Keratinocyte (primary cell): ENCODE measurements around the gene FAM186B. TPM values are rescaled to one million over a fixed set of nuclear protein-coding genes. Genes with fewer than 3 reads are reported as not detected.

Experiments
- DNase-seq: peaks from one replicate; pipeline ENCODE4 v3.0.0-alpha.2; 2011; ENCODE audit warnings: low read depth, missing footprints, low spot score
- FAIRE-seq: peaks from 2 replicates; lab custom pipeline; 2011; peaks lifted over from hg19 to GRCh38; lab: Jason Lieb, UNC
- H2AFZ ChIP-seq: 2 replicates; pipeline ENCODE4 v1.6.0; 2012; ENCODE audit warnings: low read length, control low read depth, inconsistent platforms; ENCODE audit not compliant: control insufficient read depth
- H3K27ac ChIP-seq: 2 replicates; pipeline ENCODE4 v1.5.1; 2011; ENCODE audit warnings: low read length; ENCODE audit not compliant: control insufficient read depth, insufficient read depth
- H3K27me3 ChIP-seq: 3 replicates; pipeline ENCODE4 v1.6.0; 2011; ENCODE audit warnings: low read length; ENCODE audit not compliant: control insufficient read depth, insufficient read depth; ENCODE audit errors: extremely low read depth
- H3K36me3 ChIP-seq, 2 experiments: 2 replicates in 1 of 2; 3 replicates in 1 of 2; pipeline ENCODE4 v1.5.1; 2011; ENCODE audit warnings: low read length in 2 of 2, mild to moderate bottlenecking in 1 of 2; ENCODE audit not compliant: control insufficient read depth in 2 of 2, insufficient read depth in 2 of 2; ENCODE audit errors: extremely low read depth in 1 of 2
- H3K4me1 ChIP-seq: 3 replicates; pipeline ENCODE4 v1.5.1; 2011; ENCODE audit warnings: low read length; ENCODE audit not compliant: control insufficient read depth, insufficient read depth; ENCODE audit errors: extremely low read depth
- H3K4me2 ChIP-seq: 3 replicates; pipeline ENCODE4 v1.6.0; 2011; ENCODE audit warnings: low read depth, low read length; ENCODE audit not compliant: control insufficient read depth, insufficient read depth; ENCODE audit errors: extremely low read depth
- H3K4me3 ChIP-seq, 3 experiments: fragments of 200-600 bp in 1 of 3; sonication (generic) in 1 of 3; 2 replicates in 2 of 3; 3 replicates in 1 of 3; pipeline ENCODE4 v1.5.1; 2011 to 2016; ENCODE audit warnings: low read length in 3 of 3, mild to moderate bottlenecking in 3 of 3, control low read depth in 2 of 3, inconsistent platforms in 1 of 3, low read depth in 1 of 3, mixed read lengths in 1 of 3, mixed run types in 1 of 3, moderate library complexity in 1 of 3; ENCODE audit not compliant: control insufficient read depth in 2 of 3, insufficient read depth in 2 of 3; ENCODE audit errors: extremely low read depth in 1 of 3
- H3K79me2 ChIP-seq: 2 replicates; pipeline ENCODE4 v1.6.0; 2012; ENCODE audit warnings: low read length; ENCODE audit not compliant: control insufficient read depth, insufficient read depth
- H3K9ac ChIP-seq: 3 replicates; pipeline ENCODE4 v1.6.0; 2011; ENCODE audit warnings: low read length; ENCODE audit not compliant: control insufficient read depth, insufficient read depth; ENCODE audit errors: extremely low read depth
- H3K9me1 ChIP-seq: 3 replicates; pipeline ENCODE4 v1.6.0; 2011; ENCODE audit warnings: low read length; ENCODE audit not compliant: control insufficient read depth, insufficient read depth; ENCODE audit errors: extremely low read depth
- H3K9me3 ChIP-seq: 2 replicates; pipeline ENCODE4 v1.5.1; 2012; ENCODE audit warnings: low read depth, low read length; ENCODE audit not compliant: control insufficient read depth
- H4K20me1 ChIP-seq: 3 replicates; pipeline ENCODE4 v1.6.0; 2011; ENCODE audit warnings: low read length; ENCODE audit not compliant: control insufficient read depth, insufficient read depth; ENCODE audit errors: extremely low read depth
- EZH2 ChIP-seq: IDR thresholded peaks from one replicate; pipeline ENCODE4 v1.6.1; 2012; ENCODE audit warnings: inconsistent platforms, mild to moderate bottlenecking, low read length, moderate library complexity
- dilution Hi-C: fragments of 300-500 bp; cut with MboI; formaldehyde crosslinking; loops from one replicate; pipeline ENCODE4 v1.7.0; 2020; ENCODE audit warnings: low sequenced_read_pairs; ENCODE audit not compliant: extremely low pct_ligation_motif_present
- polyA plus RNA-seq, 5 experiments: library from polyadenylated mRNA; depleted of rRNA in 3 of 5; stranded (reverse) in 3 of 5; stranded (forward) in 1 of 5; unstranded in 1 of 5; fragments of >200 nt; gene quantifications; 1 replicate in 1 of 5; 2 replicates in 3 of 5; 3 replicates in 1 of 5; pipeline versions ENCODE4 v1.2.1 to v1.2.3, GENCODE V29; 2011 to 2012; ENCODE audit warnings: missing spikeins in 2 of 5, low read depth in 1 of 5, low replicate concordance in 1 of 5
- TF ChIP-seq, protein P1 (sequence below), 3 experiments: IDR thresholded peaks in 1 of 3; conservative IDR thresholded peaks in 1 of 3; optimal IDR thresholded peaks in 1 of 3; 2 replicates in 2 of 3; 3 replicates in 1 of 3; pipeline versions ENCODE3 to v1.5.1; 2011; ENCODE audit warnings: low read length in 3 of 3, mild to moderate bottlenecking in 3 of 3, moderate library complexity in 2 of 3, control low read depth in 1 of 3, inconsistent platforms in 1 of 3; ENCODE audit not compliant: insufficient read depth in 2 of 3; ENCODE audit errors: extremely low read depth in 1 of 3

The FAM186B gene
- polyA plus RNA-seq, 1 donor (not counting 4 experiments of a cell fraction or from before 2014, with no cell fraction given), result 0.13 TPM

DNA sequence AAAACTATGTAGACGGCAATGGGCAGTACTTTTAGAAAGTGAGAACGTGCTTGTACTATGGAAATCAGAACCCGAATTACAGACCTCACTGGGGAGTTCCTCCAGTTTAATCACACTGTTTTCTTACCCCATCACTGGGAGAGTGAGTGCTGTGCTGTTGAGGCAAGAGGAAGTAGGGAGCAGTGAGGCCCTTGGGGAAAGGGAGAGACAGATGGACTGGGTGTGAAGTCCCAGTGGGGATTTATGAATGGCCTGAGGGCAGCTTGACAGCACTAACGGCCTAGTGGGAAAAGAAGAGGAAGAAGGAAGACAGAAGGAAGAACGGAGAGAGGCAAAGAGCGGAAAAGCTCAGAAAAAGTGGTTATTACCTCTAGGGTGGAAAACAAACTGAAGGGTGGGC is 43.2 kb downstream of the FAM186B start:
- no peak overlapping the region for H2AFZ ChIP-seq
- H3K27ac ChIP-seq, result no peak overlapping the region
- H3K9me1 ChIP-seq, result no peaks in the 10 kb centered on the region
- peaks cover 7% of the 10 kb centered on the region for H3K4me1 ChIP-seq
- no peaks in the 10 kb centered on the region for H4K20me1 ChIP-seq
- FAIRE-seq (no peak), DNase-seq (no peak)
- H3K36me3 ChIP-seq, result peaks cover 41 to 44% of the 10 kb centered on the region in 2 experiments
- H3K4me2 ChIP-seq, result no peak overlapping the region
- no peaks in the 10 kb centered on the region for H3K9me3 ChIP-seq
- dilution Hi-C loops, result no loop called here
- no peak overlapping the region for H3K9ac ChIP-seq
- TF ChIP-seq EZH2, result no peak
- TF ChIP-seq, protein P1, sequence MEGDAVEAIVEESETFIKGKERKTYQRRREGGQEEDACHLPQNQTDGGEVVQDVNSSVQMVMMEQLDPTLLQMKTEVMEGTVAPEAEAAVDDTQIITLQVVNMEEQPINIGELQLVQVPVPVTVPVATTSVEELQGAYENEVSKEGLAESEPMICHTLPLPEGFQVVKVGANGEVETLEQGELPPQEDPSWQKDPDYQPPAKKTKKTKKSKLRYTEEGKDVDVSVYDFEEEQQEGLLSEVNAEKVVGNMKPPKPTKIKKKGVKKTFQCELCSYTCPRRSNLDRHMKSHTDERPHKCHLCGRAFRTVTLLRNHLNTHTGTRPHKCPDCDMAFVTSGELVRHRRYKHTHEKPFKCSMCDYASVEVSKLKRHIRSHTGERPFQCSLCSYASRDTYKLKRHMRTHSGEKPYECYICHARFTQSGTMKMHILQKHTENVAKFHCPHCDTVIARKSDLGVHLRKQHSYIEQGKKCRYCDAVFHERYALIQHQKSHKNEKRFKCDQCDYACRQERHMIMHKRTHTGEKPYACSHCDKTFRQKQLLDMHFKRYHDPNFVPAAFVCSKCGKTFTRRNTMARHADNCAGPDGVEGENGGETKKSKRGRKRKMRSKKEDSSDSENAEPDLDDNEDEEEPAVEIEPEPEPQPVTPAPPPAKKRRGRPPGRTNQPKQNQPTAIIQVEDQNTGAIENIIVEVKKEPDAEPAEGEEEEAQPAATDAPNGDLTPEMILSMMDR (optimal IDR thresholded peaks at IDR 0.05 in 1 of 3, IDR thresholded peaks at IDR 0.05 in 1 of 3, conservative IDR thresholded peaks at IDR 0.05 in 1 of 3; ENCODE audit: extremely low read depth in 1 of 3, insufficient read depth in 2 of 3, low read length in 3 of 3), result no peak
- peaks cover 15% of the 10 kb centered on the region for H3K79me2 ChIP-seq
- no peak overlapping the region for H3K4me3 ChIP-seq
- H3K27me3 ChIP-seq, result no peaks in the 10 kb centered on the region

GRCh38 chr12:49560695-49561094 is 44.7 kb downstream of the FAM186B start:
- Histone ChIP-seq H3K9me3 (no peaks in the 10 kb centered on the region), H4K20me1 (no peaks in the 10 kb centered on the region), H3K79me2 (peaks cover under 1% of the 10 kb centered on the region), H3K4me1 (no peaks in the 10 kb centered on the region), H2AFZ (no peak overlapping the region), H3K9ac (no peak overlapping the region), H3K36me3 (peaks cover 44 to 46% of the 10 kb centered on the region in 2 experiments), H3K4me2 (no peak overlapping the region), H3K4me3 (no peak overlapping the region), H3K9me1 (no peaks in the 10 kb centered on the region), H3K27me3 (no peaks in the 10 kb centered on the region), H3K27ac (no peak overlapping the region)
- FAIRE-seq (no peak), DNase-seq (no peak)
- TF ChIP-seq, protein P1 (optimal IDR thresholded peaks at IDR 0.05 in 1 of 3, IDR thresholded peaks at IDR 0.05 in 1 of 3, conservative IDR thresholded peaks at IDR 0.05 in 1 of 3; ENCODE audit: extremely low read depth in 1 of 3, insufficient read depth in 2 of 3, low read length in 3 of 3), result no peak
- no peak for TF ChIP-seq EZH2
- dilution Hi-C loops, result no loop called here
